H1 (cell line): ENCODE data around the gene HDHD3. TPM values are rescaled to one million over a fixed set of nuclear protein-coding genes. Genes with fewer than 3 reads are reported as not detected.

Source experiments
- ASH2L ChIP-seq: fragments of 200-600, 300-600 bp; sonication (generic); IDR thresholded peaks from one replicate; pipeline ENCODE4 v1.7.1; 2017; ENCODE audit warnings: low read length
- BCL11A ChIP-seq, 2 experiments: IDR thresholded peaks; one replicate each; pipeline ENCODE4 v1.6.1; 2011; ENCODE audit warnings: low read depth in 2 of 2, low read length in 2 of 2, mild to moderate bottlenecking in 2 of 2
- CHD7 ChIP-seq: fragments of 300-600 bp; sonication (generic); IDR thresholded peaks from 2 replicates; pipeline ENCODE4 v1.7.1; 2012; ENCODE audit warnings: low read length, moderate library complexity, mild to moderate bottlenecking, inconsistent platforms; ENCODE audit not compliant: insufficient replicate concordance
- MAX ChIP-seq: IDR thresholded peaks from 2 replicates; pipeline ENCODE4 v1.6.1; 2012; ENCODE audit warnings: inconsistent platforms
- POLR2AphosphoS5 ChIP-seq: IDR thresholded peaks from 2 replicates; pipeline ENCODE4 v1.6.1; 2011; ENCODE audit warnings: low read depth, low read length
- SIN3A ChIP-seq, 2 experiments: IDR thresholded peaks in 1 of 2; conservative IDR thresholded peaks in 1 of 2; 2 replicates each; pipeline ENCODE4 v1.6.1; 2011 to 2012; ENCODE audit warnings: low read length in 2 of 2, improper control_type of control experiment in 1 of 2, low read depth in 1 of 2, mild to moderate bottlenecking in 1 of 2
- SIRT6 ChIP-seq: IDR thresholded peaks from one replicate; pipeline ENCODE4 v1.7.1; 2012; ENCODE audit warnings: low read length, inconsistent platforms
- SP1 ChIP-seq: IDR thresholded peaks from 2 replicates; pipeline ENCODE4 v1.6.1; 2011; ENCODE audit warnings: low read depth, low read length
- TAF7 ChIP-seq: optimal IDR thresholded peaks from 2 replicates; pipeline ENCODE3; 2011; ENCODE audit warnings: low read depth, mild to moderate bottlenecking, inconsistent platforms, low read length, moderate library complexity, borderline replicate concordance
- TBP ChIP-seq: IDR thresholded peaks from 2 replicates; pipeline ENCODE4 v1.6.1; 2011; ENCODE audit warnings: low read depth, low read length, improper control_type of control experiment
- TCF12 ChIP-seq: IDR thresholded peaks from 2 replicates; pipeline ENCODE4 v1.6.1; 2011; ENCODE audit warnings: low read depth, mild to moderate bottlenecking, low read length
- polyA plus RNA-seq, 7 experiments: library from polyadenylated mRNA; depleted of rRNA in 3 of 7; stranded (reverse) in 5 of 7; unstranded in 2 of 7; fragments of >200 nt in 5 of 7; fragments of 200-250 nt in 2 of 7; gene quantifications; 1 replicate in 5 of 7; 2 replicates in 1 of 7; 4 replicates in 1 of 7; pipeline versions ENCODE4 v1.2.1 to v1.2.3, GENCODE V29; 2011 to 2013; ENCODE audit warnings: missing spikeins in 2 of 7, mixed read lengths in 2 of 7
- total RNA-seq: library from RNA; stranded (reverse); fragmentation: NEBNext Ultra II Directional; extraction: Animal tissue kit (Norgen Biotek cat#: 25700); gene quantifications from 2 replicates; pipeline ENCODE4 v1.2.1, GENCODE V29; 2021

Gene HDHD3
- total and polyA plus RNA-seq, 2 of the 8 experiments (the other 6 are each of a cell fraction or from before 2014, with no cell fraction given), result 12.1 to 25.3 TPM

GRCh38 chr9:113340011-113340699, 36.6 kb downstream of the HDHD3 start, which contains the start of gene WDR31 (continued):
- TF ChIP-seq CHD7 (no peak), ASH2L (peak; percentile 93), SIRT6 (no peak), SP1 (peak; percentile 77; the same call in 1 of the 2 replicates), MAX (peak; percentile 91), POLR2AphosphoS5 (no peak), TAF7 (peak; percentile 83), TBP (peak; percentile 93), TCF12 (0 out of 2 replicates have a peak, but pooled peaks have one; percentile 44), BCL11A (IDR thresholded peaks at IDR 0.05; ENCODE audit: low read depth in 2 of 2, low read length in 2 of 2) (no peak), SIN3A (conservative IDR thresholded peaks at IDR 0.05 in 1 of 2, IDR thresholded peaks at IDR 0.05 in 1 of 2; ENCODE audit: low read depth in 1 of 2, low read length in 2 of 2) (peak; percentile 78 to 98; a peak in 3 of 4 replicates)
